GM18951 (cell line): ENCODE results near the gene SIGLEC1.

Experiments used
- POLR2A ChIP-seq: IDR thresholded peaks from 4 replicates; pipeline ENCODE4 v1.6.1; 2011; ENCODE audit warnings: mild to moderate bottlenecking; ENCODE audit not compliant: insufficient read length, insufficient read depth; ENCODE audit errors: extremely low read depth
- in situ Hi-C: fragments of 300-500 bp; cut with MboI; formaldehyde crosslinking; loops from one replicate; pipeline ENCODE4 v1.12.0; 2022; ENCODE audit warnings: low sequenced_read_pairs, mixed read lengths, inconsistent platforms; ENCODE audit not compliant: unreplicated experiment

Gene SIGLEC1

DNA sequence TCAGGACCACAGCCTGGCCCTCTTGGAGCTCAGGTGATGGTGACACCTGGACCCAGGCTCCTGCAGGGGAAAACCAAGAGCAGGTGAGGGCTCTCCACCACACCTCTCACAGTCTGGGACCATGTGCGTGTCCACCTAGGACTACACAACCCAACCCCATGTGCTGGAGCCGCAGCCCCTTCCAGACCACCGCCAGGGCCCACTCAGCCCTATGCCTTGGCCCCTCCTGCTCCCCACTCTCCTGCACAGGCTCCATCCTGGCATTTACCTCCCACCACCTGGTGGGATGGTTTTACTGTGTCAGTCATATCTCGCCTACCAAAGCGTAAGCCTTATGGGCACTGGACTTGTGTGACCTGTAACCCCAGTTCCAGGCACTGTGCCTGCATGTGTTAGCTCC lies 17.5 kb downstream of the SIGLEC1 start:
- TF ChIP-seq POLR2A = no peak
- in situ Hi-C loops = no loop called here

DNA sequence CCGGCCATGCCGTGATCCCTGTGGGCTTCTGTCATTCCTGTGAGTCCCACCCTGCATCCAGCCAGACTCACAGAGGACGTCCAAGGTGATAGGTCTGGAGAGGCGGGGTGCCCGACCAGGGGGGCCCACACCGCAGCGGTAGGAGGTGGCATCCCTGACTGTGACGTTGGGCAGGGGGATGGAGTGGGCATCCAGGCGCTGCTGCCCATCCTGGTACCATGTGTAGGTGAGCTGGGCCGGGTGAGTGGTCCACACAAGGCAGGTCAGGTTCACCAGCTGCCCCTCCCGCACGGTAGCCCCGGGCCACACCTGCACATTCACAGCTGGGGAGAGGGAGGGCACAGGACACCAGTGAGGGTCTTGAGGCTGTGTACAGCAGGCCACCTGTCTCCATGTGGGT lies 19.0 kb downstream of the SIGLEC1 start:
- TF ChIP-seq POLR2A = no peak
- in situ Hi-C loops = no loop called here

DNA sequence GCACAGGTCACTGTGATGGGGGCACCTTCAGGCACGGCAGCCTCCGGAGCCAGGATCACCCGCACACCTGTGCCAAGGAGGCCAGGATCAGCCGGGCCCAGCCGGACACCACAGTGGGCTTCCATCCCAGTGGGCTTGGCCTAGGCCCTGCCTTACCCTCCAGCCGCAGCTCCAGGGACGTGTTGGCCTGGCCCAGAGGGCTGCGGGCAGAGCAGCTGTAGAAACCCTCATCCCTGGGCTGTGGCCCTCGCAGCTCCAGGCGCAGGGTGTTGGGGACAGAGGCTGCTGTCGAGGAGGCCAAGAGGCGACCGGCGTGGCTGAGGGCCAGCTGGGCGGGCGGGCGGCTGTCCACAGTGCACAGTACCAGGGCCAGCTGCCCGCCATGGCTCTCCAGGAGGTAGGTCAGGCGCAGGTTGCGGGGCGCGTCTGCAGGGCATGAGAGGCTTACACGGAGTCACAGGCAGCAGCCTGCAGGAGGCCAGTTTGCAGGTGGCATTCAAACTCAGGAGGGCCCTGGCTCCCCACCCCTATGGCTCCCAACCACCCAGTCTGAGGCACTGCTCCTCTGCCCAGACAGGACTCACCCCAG lies 19.6 kb downstream of the SIGLEC1 start:
- no peak for TF ChIP-seq POLR2A
- in situ Hi-C loops = no loop called here

DNA sequence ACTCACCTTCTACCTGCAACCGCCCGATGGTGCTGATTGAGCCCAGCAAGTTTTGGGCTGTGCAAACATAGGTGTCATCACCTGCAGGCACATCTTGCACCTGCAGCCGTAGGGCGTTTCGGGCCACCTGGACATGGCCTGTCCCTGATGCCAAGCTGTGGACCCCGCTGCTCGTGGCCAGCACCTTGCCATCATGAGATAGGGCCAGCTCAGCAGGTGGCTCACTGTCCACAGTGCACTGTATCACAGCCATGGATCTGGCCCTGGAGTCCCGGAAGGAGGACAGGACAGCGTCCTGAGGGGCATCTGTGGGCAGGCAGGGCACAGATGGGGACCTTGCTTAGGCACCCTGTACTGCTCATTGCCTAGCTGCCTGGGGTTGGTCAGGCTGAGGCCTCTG lies 20.5 kb downstream of the SIGLEC1 start:
- in situ Hi-C loops = no loop called here
- no peak for TF ChIP-seq POLR2A

DNA sequence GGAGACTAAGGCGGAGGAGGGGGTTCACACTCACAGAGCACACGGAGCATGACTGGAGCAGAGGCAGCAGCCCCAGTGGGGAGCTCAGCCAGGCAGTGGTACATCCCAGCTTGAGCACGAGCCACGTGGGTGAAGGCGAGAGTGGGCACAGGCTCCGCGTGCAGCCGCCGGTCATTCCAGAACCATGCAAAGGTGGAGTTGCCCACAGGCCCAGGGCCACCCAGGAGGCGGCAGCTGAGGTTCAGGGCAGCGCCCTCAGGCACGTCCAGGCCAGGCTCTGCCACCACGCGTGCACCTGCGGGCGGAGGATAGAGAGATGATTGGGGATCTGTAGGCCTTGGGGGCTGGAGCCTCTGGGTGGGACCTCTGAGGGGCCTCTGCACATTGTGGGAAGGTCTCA lies 21.1 kb downstream of the SIGLEC1 start:
- no peak for TF ChIP-seq POLR2A

DNA sequence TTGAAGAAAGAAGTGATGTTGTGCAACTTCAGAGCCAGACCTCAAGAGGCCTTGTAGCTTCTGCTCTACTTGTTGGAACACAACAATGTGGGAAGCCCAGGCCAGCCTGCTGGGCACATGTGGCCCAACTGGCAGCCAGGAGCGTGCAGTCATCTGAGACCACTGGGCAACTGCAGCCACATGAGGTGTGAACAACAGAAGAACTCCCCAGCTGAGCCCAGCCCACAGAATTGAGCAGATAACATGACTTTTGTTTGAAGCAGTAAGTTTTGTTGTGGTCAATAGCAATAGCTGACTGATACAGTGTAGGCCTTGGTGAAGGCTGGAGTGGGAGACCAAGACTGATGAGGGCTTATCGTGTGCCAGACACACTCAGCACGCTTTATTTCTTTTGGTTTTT lies 22.0 kb downstream of the SIGLEC1 start:
- in situ Hi-C loops = no loop called here
- TF ChIP-seq POLR2A = no peak

More for the DNA sequence above, 21.1 kb downstream of the SIGLEC1 start:
- in situ Hi-C loops = no loop called here

DNA sequence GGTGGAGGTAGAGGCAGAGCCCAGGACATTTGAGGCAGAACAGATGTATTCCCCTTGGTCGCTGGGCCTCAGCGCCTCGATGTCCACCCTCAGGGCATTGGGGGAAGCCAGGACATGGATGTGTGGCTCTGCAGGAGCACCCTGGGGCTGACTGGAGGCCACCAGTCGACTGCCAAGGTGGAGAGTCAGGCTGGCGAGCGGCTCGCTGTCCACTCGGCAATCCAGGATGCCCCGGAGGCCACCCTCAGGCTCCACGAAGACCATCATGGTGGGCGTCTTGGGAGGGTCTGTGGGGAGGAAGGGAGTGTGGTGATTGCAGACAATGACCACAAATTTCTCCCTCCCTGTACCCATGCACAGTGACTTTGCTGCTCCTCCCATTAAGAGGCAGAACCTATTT lies 22.4 kb downstream of the SIGLEC1 start:
- in situ Hi-C loops = no loop called here
- no peak for TF ChIP-seq POLR2A

DNA sequence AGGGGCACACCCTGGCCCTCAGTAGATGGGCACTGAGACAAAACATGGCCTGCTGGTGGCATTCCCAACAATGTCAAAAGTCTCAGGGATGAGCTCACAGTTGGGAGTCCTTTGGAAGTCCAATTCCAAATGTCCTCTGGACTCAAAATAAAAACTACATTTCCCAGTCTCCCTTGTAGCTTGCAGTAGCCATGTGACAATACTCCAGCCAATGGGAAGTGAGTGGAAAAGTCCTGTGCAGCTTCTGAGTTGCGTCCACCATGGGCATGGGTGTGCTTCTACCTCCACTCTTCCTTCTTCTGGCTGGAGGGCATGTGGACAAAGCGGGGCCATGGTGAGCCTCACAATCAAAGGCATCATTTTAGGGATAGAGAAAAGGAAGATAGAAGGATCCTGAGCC lies 24.7 kb downstream of the SIGLEC1 start:
- no peak for TF ChIP-seq POLR2A
- in situ Hi-C loops = no loop called here

DNA sequence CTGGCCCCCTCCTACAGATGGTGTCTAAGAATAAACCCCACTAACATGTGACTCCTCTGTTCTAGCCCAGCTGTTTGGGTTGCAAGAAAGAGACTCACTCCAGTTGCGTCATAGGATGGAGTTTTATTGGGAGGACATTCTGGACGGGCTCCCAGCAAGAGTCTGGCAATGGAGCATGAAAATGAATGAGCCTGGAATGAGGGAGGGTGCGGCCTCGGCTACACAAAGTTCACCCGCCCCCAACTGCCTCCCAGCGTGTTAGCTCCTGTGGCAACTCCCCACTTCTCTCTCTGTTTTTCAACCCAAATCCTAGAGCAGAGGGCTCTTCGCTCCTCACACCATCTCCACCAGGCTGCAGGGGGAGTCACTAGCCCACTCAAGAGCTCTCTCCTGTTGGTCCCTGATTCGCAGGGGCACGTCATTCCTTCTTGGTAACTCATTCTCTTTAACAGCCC lies 25.5 kb downstream of the SIGLEC1 start:
- in situ Hi-C loops = no loop called here
- TF ChIP-seq POLR2A = no peak

DNA sequence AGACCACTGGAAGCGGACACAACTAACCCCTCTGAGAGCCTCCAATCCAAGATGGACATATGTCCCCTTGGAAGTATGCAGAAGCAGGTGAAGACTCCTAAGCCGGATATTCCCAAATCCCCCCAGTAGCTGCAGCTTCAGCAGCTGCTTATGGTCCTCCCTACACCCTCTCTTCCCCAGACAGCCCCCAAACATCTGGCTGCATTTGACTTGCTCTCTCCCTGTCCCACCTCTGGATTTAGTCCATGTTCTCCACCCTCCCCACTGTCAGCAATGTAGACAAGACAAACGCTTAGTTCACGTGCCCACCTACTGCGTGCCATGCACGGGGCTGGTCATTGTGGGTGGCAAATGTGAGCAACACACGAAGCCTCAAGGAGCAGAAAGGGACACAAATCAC lies 26.0 kb downstream of the SIGLEC1 start:
- TF ChIP-seq POLR2A = no peak
- in situ Hi-C loops = no loop called here

DNA sequence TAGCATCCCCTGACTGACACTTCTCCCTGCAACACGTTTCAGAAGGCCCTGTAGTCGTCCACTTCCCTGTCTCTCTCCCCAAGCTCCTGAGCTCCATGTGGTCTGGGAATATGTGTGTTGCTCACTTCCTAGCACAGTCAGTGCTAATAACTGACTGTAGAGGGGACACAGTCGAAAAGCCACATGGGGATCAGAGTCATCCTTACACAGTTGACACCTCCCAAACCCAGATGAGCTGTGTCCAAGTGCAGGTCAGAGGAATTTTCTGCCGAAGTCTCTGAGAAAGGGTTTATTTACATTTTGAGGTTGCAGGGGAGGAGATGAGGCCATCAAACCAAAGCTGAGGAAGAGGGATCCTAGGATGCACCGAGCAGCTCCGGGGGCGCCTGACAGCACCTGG lies 27.1 kb downstream of the SIGLEC1 start:
- in situ Hi-C loops = no loop called here

DNA sequence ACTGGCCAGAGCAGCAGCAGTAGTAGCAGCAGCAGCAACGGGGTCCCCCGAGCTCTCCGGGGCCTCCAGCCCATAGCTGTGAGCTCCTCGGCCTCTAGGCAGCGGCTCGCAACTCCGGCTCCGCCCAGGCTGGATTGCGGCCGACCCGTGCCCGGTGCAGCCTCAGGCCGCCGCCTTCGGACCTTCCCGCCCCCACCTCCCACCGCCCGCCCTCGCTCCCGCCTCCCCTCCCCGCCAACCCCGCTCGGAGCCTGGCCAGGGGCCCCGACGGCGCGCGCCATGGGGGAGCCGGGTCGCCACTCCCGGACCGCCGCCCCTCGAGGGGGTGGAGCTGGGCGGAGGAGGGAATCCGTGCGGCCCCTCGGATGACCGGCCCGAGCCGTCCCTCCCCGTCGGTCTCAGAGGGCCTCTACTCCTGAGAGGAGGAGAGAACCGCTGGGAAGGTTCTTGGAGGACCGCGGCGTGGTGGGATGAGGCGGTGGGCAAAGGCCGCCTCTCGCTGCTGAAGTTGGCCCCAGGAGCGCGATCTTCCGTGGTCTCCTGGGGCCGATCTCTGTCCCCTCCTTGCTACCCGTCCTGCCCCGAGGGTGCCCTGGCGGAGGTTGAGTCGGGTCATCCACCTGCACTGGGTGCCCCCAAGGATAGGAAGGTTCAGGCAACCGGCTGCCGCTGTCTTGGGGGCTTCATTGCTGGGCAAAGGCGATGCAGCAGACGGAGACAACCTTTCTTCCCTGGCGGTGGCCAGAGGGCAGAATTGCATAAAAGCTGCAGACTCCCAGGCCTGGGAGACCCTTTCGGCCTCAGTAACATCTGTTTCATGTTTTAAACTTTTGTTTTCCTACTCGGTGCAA lies 30.2 kb downstream of the SIGLEC1 start, which contains the start of gene ADAM33:
Gene ADAM33 (minus strand): TSS at position 80 of the 851 bp plus-strand sequence. CDS start 6 bp downstream, at position 74.
- no peak for TF ChIP-seq POLR2A
- in situ Hi-C loops = no loop called here

More for the DNA sequence above, 27.1 kb downstream of the SIGLEC1 start:
- TF ChIP-seq POLR2A = no peak

DNA sequence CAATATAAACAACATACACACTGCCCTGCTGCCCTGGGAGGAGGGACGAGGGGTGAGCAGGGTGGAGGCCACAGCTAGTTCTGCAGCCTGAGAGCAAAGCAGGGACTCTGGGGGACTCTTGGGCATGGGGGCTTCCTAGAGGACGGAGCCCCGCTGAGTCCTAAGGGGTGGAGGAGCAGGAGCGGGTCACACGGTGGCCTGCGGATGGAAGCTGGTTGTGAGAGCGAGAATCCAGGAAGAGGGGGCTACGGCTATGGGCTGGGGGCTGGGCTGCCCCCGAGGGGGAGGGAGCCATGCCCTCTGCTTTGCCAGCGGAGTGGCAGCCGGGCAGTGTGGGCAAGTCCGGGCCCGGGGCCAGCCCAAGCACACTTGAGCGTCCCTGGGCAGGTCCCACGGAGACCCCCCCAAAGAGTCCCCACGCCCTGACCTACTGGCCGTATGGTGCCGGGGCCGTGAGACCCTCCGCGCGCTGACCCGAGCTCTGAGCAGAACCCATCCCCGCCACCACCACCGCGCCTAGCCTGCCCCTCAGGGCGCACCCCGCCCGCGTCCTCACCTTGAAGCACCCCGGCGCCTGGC lies 31.0 kb downstream of the SIGLEC1 start:
- TF ChIP-seq POLR2A = no peak
- in situ Hi-C loops = no loop called here

DNA sequence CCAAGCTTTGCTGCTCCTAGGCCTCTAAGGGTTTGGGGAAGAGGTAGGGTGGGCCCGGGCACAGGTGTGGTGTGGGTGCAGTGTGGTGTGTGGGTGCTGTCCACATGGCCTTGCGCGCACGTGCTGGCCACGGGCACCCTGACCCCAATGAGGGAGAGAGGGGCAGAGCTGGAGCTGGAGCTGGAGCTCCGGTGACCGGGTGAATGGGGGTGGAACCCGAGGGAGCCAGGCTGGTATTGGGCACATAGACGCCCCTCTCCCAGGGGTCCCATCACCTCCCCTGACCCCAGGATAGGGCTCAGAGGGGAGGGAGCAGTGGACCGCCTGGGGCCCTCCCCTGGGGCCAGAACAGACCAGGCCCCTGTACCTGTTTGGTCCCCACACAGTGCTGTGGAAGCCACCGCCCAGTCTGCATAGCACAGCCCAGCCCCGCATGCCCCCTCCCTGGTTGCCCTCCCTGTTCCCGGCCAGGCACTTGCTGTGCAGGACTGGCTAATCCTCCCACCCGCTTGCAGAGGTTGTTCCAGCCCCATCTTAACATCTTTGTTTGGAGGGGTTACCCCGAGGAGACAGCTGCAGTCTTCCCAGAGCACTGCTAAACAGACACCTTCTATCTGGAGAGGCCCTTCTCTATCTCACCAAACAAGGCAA lies 31.6 kb downstream of the SIGLEC1 start:
- in situ Hi-C loops = no loop called here
- no peak for TF ChIP-seq POLR2A
